H54 (cell line): ENCODE measurements around the gene RFX4.

Source experiments
- DNase-seq: peaks from one replicate; pipeline ENCODE4 v3.0.0; 2011; ENCODE audit warnings: low spot score, mixed read lengths; ENCODE audit not compliant: insufficient read length
- FAIRE-seq: peaks from 3 replicates; lab custom pipeline; 2011; peaks lifted over from hg19 to GRCh38; lab: Jason Lieb, UNC
- POLR2A ChIP-seq: IDR thresholded peaks from 2 replicates; pipeline ENCODE4 v1.6.1; 2011; ENCODE audit warnings: low read depth, mild to moderate bottlenecking, low read length

Gene RFX4

GRCh38 chr12:106767954-106768822 is 185.4 kb downstream of the RFX4 start:
- TF ChIP-seq POLR2A = no peak
- DNase-seq (peak; percentile 44), FAIRE-seq (peak; percentile 52)

- FAIRE-seq = no peak
- DNase-seq = no peak
- TF ChIP-seq POLR2A = no peak
These were observed 186.3 kb downstream of the RFX4 start for GRCh38 chr12:106769078-106769477.

- no peak for FAIRE-seq
- TF ChIP-seq POLR2A = no peak
- no peak for DNase-seq
These were observed 186.7 kb downstream of the RFX4 start for GRCh38 chr12:106769546-106769945.

- DNase-seq (no peak), FAIRE-seq (no peak)
- no peak for TF ChIP-seq POLR2A
These were observed 188.6 kb downstream of the RFX4 start for GRCh38 chr12:106771425-106771824.

- FAIRE-seq (no peak), DNase-seq (no peak)
- TF ChIP-seq POLR2A = no peak
These were observed 190.6 kb downstream of the RFX4 start for GRCh38 chr12:106773286-106774004.

- TF ChIP-seq POLR2A = peak; percentile 85
- FAIRE-seq = peak; percentile 91
These were observed 191.4 kb downstream of the RFX4 start, which contains the start of gene RIC8B for GRCh38 chr12:106774005-106774807. RIC8B (plus strand) TSS chr12:106774682; CDS start chr12:106774746, 64 bp downstream.

GRCh38 chr12:106774808-106775524 is 192.2 kb downstream of the RFX4 start:
- FAIRE-seq = no peak
- no peak for DNase-seq
- TF ChIP-seq POLR2A = no peak

More at GRCh38 chr12:106774005-106774807, 191.4 kb downstream of the RFX4 start, which contains the start of gene RIC8B:
- DNase-seq = peak; percentile 77

GRCh38 chr12:106776897-106777296 is 194.1 kb downstream of the RFX4 start:
- no peak for TF ChIP-seq POLR2A
- FAIRE-seq = no peak
- no peak for DNase-seq

GRCh38 chr12:106780010-106780631 is 197.3 kb downstream of the RFX4 start:
- no peak for FAIRE-seq
- no peak for TF ChIP-seq POLR2A
- no peak for DNase-seq

GRCh38 chr12:106782619-106783018 is 199.8 kb downstream of the RFX4 start:
- DNase-seq = no peak
- no peak for TF ChIP-seq POLR2A
- FAIRE-seq = no peak

- no peak for DNase-seq
- no peak for TF ChIP-seq POLR2A
- FAIRE-seq = no peak
These were observed 200.7 kb downstream of the RFX4 start for GRCh38 chr12:106783515-106783914.

GRCh38 chr12:106790020-106790419 is 207.2 kb downstream of the RFX4 start:
- TF ChIP-seq POLR2A = no peak
- FAIRE-seq = peak; percentile 15
- no peak for DNase-seq

- DNase-seq = no peak
- no peak for TF ChIP-seq POLR2A
- FAIRE-seq = no peak
These were observed 208.7 kb downstream of the RFX4 start for GRCh38 chr12:106791531-106791930.
